GM18520 (cell line): ENCODE measurements around the gene BBLN.

Experiments used
- ATAC-seq: cut with Tn5 transposase; IDR thresholded peaks from one replicate; pipeline ENCODE4 v1.9.1; 2021; ENCODE audit not compliant: unreplicated experiment

The BBLN gene

DNA sequence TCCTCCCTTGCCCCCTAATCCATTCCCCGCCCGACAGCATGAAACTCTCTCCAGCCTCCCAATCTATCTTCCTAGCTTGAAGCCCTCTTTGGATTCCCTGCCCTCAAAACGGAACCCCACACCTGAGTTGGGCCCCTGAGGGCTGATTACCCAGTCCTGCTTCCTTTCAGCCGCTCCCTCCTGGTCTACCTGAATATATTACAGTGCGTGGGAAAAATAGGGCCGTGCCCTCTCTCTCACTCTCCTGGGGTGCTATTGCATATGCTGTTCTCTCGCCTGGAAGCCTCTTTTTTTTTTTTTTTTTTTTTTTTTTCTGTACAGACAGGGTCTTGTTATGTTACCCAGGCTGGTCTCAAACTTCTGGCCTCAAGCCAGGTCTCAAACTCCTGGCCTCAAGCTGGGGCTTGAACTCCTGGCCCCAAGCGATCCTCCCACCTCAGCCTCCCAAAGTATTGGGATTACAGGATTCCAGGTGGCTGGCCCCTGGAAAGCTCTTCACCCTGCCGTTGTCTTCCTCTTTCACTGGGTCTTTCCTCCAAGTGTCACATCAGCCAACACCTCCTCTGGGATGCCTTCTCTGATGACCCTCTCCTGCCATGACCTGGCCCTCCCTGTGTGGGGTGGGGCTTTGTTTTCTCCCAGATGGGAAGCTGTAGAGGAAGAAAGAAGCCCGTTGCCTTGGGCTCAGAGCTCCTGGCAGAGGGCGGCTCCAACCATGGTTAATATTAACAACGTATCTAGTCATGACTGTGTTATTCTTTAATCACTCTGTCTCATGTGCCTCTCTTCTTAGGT lies 51.3 kb downstream of the BBLN start:
- ATAC-seq = no peak

DNA sequence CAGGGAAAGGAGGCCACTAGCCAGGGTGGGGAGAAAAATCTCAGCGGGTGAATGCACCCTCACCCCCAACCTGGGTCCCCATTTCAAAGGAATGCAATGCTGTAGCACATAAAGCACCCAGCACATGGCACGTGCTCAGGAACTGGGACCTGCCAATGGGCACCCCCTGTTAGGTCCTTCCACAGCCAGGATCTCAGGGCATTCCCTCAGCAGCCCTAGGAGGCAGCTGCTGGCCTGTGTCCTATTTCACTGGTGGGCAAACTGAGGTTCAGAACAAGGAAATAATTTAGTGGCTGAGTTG lies 51.9 kb downstream of the BBLN start:
- ATAC-seq = no peak
